ENCODE results near the gene F12. TPM values are rescaled to one million over a fixed set of nuclear protein-coding genes. Genes with fewer than 3 reads are reported as not detected.

F12 gene
- total RNA-seq, 1 experiment from 2014 or later, result 30.0 TPM

- H3K36me3 ChIP-seq (ENCODE audit: control insufficient read depth in 1 of 2, insufficient read depth in 2 of 2, low read length in 2 of 2), result no peaks in the 10 kb centered on the region
- DNase-seq (ENCODE audit: low read depth, low spot score) (no peak), ATAC-seq (no peak)
- intact Hi-C loops (cut with micrococcal nuclease), result no loop called here
- POLR2A ChIA-PET, result no interaction called here
- no peak overlapping the region for H3K9ac ChIP-seq (ENCODE audit: low read length)
- no peaks in the 10 kb centered on the region for H3K79me2 ChIP-seq (ENCODE audit: insufficient read depth, low read length)
- no peak overlapping the region for H3K27ac ChIP-seq (ENCODE audit: low read depth, low read length)
- H2AFZ ChIP-seq (ENCODE audit: low read depth, low read length, poor library complexity, severe bottlenecking), result no peak overlapping the region
- RAD21 ChIA-PET (ENCODE audit: low non-redundant PET in 1 of 2, low total read pairs in 2 of 2, uncharacterized antibody in 2 of 2, unreplicated experiment in 2 of 2), result no interaction called here
- H3K27me3 ChIP-seq (ENCODE audit: insufficient read depth, low read length), result no peaks in the 10 kb centered on the region
- H3K9me2 ChIP-seq (ENCODE audit: insufficient read depth), result no peaks in the 10 kb centered on the region
- H4K20me1 ChIP-seq (ENCODE audit: insufficient read depth), result no peaks in the 10 kb centered on the region
- CTCF ChIA-PET, result no interaction called here
- no peak overlapping the region for H3K4me2 ChIP-seq (ENCODE audit: low read length)
- no peak overlapping the region for H3K4me3 ChIP-seq (replicated peaks in 1 of 2; ENCODE audit: low read depth in 1 of 2, low read length in 2 of 2)
- H3K9me3 ChIP-seq (ENCODE audit: control insufficient read depth in 1 of 2, insufficient read depth in 1 of 2, low read depth in 1 of 2, low read length in 2 of 2), result no peaks in the 10 kb centered on the region
- peaks cover 8 to 18% of the 10 kb centered on the region in 2 experiments for H3K4me1 ChIP-seq (ENCODE audit: control insufficient read depth in 1 of 2, insufficient read depth in 2 of 2, low read length in 2 of 2)
- TF ChIP-seq EZH2phosphoT487 (IDR thresholded peaks at IDR 0.05; ENCODE audit: borderline replicate concordance), result no peak
- no peak for TF ChIP-seq EZH2 (IDR thresholded peaks at IDR 0.05)
- TF ChIP-seq ZNF274 (IDR thresholded peaks at IDR 0.05; ENCODE audit: low read depth, low read length), result no peak
- TF ChIP-seq FOSL1 (IDR thresholded peaks at IDR 0.05; ENCODE audit: low read depth), result no peak
- TF ChIP-seq JUND (IDR thresholded peaks at IDR 0.05), result no peak
- no peak for TF ChIP-seq SP1 (IDR thresholded peaks at IDR 0.05; ENCODE audit: low read depth)
- no peak for TF ChIP-seq CBX3 (IDR thresholded peaks at IDR 0.05; ENCODE audit: low read depth)
- no peak for TF ChIP-seq SRF (IDR thresholded peaks at IDR 0.05; ENCODE audit: low read depth)
- no peak for TF ChIP-seq RAD21 (IDR thresholded peaks at IDR 0.05; ENCODE audit: low read depth)
- no peak for TF ChIP-seq TCF7L2 (IDR thresholded peaks at IDR 0.05; ENCODE audit: borderline replicate concordance, extremely low read depth, insufficient read depth, insufficient read length)
- TF ChIP-seq ZBTB33 (IDR thresholded peaks at IDR 0.05; ENCODE audit: extremely low read depth, insufficient replicate concordance, low read length), result no peak
- TF ChIP-seq, protein P1, sequence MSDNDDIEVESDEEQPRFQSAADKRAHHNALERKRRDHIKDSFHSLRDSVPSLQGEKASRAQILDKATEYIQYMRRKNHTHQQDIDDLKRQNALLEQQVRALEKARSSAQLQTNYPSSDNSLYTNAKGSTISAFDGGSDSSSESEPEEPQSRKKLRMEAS (IDR thresholded peaks at IDR 0.05), result no peak
- no peak for TF ChIP-seq YY1 (IDR thresholded peaks at IDR 0.05; ENCODE audit: extremely low read depth, insufficient replicate concordance, low read depth, low read length)
- no TSS peak for BruUV-seq (replicated peaks)
Observed at GRCh38 chr5:177397875-177398390, 11.4 kb downstream of the F12 start.
